ENCODE measurements around the gene IL6ST.

IL6ST gene

GRCh38 chr5:56012281-56012963 lies 17.7 kb upstream of the IL6ST start:
- no peak for DNase-seq (ENCODE audit: low read depth)
- no peak overlapping the region for H3K4me3 ChIP-seq (ENCODE audit: low read depth, low read length)
- no peak for TF ChIP-seq CTCF (IDR thresholded peaks at IDR 0.05; ENCODE audit: low read depth, low read length, missing control alignments)

GRCh38 chr5:56011835-56012234 lies 17.1 kb upstream of the IL6ST start:
- no peak overlapping the region for H3K4me3 ChIP-seq (ENCODE audit: low read depth, low read length)
- no peak for DNase-seq (ENCODE audit: low read depth)
- TF ChIP-seq CTCF (IDR thresholded peaks at IDR 0.05; ENCODE audit: low read depth, low read length, missing control alignments) = no peak

- no peak for DNase-seq (ENCODE audit: low read depth)
- H3K4me3 ChIP-seq (ENCODE audit: low read depth, low read length) = no peak overlapping the region
- no peak for TF ChIP-seq CTCF (IDR thresholded peaks at IDR 0.05; ENCODE audit: low read depth, low read length, missing control alignments)
Observed at GRCh38 chr5:56010431-56010830, 15.7 kb upstream of the IL6ST start.

GRCh38 chr5:56006600-56006999 lies 11.8 kb upstream of the IL6ST start:
- H3K4me3 ChIP-seq (ENCODE audit: low read depth, low read length) = no peak overlapping the region
- no peak for TF ChIP-seq CTCF (IDR thresholded peaks at IDR 0.05; ENCODE audit: low read depth, low read length, missing control alignments)
- DNase-seq (ENCODE audit: low read depth) = no peak

- DNase-seq (ENCODE audit: low read depth) = no peak
- TF ChIP-seq CTCF (IDR thresholded peaks at IDR 0.05; ENCODE audit: low read depth, low read length, missing control alignments) = no peak
- no peak overlapping the region for H3K4me3 ChIP-seq (ENCODE audit: low read depth, low read length)
Observed at GRCh38 chr5:56006094-56006493, 11.3 kb upstream of the IL6ST start.

- DNase-seq (ENCODE audit: low read depth) = no peak
- H3K4me3 ChIP-seq (ENCODE audit: low read depth, low read length) = no peak overlapping the region
- TF ChIP-seq CTCF (IDR thresholded peaks at IDR 0.05; ENCODE audit: low read depth, low read length, missing control alignments) = no peak
Observed at GRCh38 chr5:56004874-56005273, 10.1 kb upstream of the IL6ST start.

- DNase-seq (ENCODE audit: low read depth) = no peak
- no peak for TF ChIP-seq CTCF (IDR thresholded peaks at IDR 0.05; ENCODE audit: low read depth, low read length, missing control alignments)
- H3K4me3 ChIP-seq (ENCODE audit: low read depth, low read length) = no peak overlapping the region
Observed at GRCh38 chr5:56003679-56004078, 8.9 kb upstream of the IL6ST start.

Data from GM12864 (cell line).